ENCODE measurements around the gene SEMA6A.

- no peak for TF ChIP-seq CTCF (IDR thresholded peaks at IDR 0.05; ENCODE audit: insufficient read depth, low read length)
- TF ChIP-seq REST (IDR thresholded peaks at IDR 0.05; ENCODE audit: insufficient replicate concordance, low read depth), result no peak
- no peak for TF ChIP-seq SPI1 (IDR thresholded peaks at IDR 0.05; ENCODE audit: borderline replicate concordance, low read depth)
- no peak for TF ChIP-seq GABPA (IDR thresholded peaks at IDR 0.05; ENCODE audit: low read depth)
- no peak for TF ChIP-seq POLR2AphosphoS5 (IDR thresholded peaks at IDR 0.05; ENCODE audit: low read depth)
Observed at GRCh38 chr5:116448450-116448849, 126.2 kb downstream of the SEMA6A start.
